Measurements from ENCODE around the gene FOXN3.

The FOXN3 gene

GRCh38 chr14:89357655-89358297, 59.3 kb downstream of the FOXN3 start:
- no peak for ATAC-seq

GRCh38 chr14:89356927-89357326, 60.1 kb downstream of the FOXN3 start:
- ATAC-seq = no peak

- no peak for ATAC-seq
These were observed 60.5 kb downstream of the FOXN3 start for GRCh38 chr14:89356496-89356895.

- ATAC-seq = no peak
These were observed 63.3 kb downstream of the FOXN3 start for GRCh38 chr14:89353766-89354113.

GRCh38 chr14:89352976-89353765, 63.9 kb downstream of the FOXN3 start:
- ATAC-seq = no peak

GRCh38 chr14:89351516-89352404, 65.3 kb downstream of the FOXN3 start:
- ATAC-seq = peak; percentile 33 to 35

- no peak for ATAC-seq
These were observed 65.9 kb downstream of the FOXN3 start for GRCh38 chr14:89351221-89351515.

GRCh38 chr14:89350152-89350551, 66.9 kb downstream of the FOXN3 start:
- no peak for ATAC-seq

GRCh38 chr14:89349171-89350008, 67.6 kb downstream of the FOXN3 start:
- ATAC-seq = no peak

- no peak for ATAC-seq
These were observed 68.3 kb downstream of the FOXN3 start for GRCh38 chr14:89348722-89349121.

GRCh38 chr14:89347885-89348284, 69.1 kb downstream of the FOXN3 start:
- ATAC-seq = no peak

- ATAC-seq = no peak
These were observed 72.1 kb downstream of the FOXN3 start for GRCh38 chr14:89344920-89345254.

GRCh38 chr14:89343356-89343755, 73.7 kb downstream of the FOXN3 start:
- no peak for ATAC-seq

GRCh38 chr14:89342049-89342448, 75.0 kb downstream of the FOXN3 start:
- ATAC-seq = peak; percentile 94 to 97

GRCh38 chr14:89340200-89341181, 76.5 kb downstream of the FOXN3 start:
- no peak for ATAC-seq

GRCh38 chr14:89339579-89339978, 77.5 kb downstream of the FOXN3 start:
- no peak for ATAC-seq

- ATAC-seq = no peak
These were observed 77.9 kb downstream of the FOXN3 start for GRCh38 chr14:89339158-89339557.

GRCh38 chr14:89336338-89336737, 80.7 kb downstream of the FOXN3 start:
- ATAC-seq = peak in 1 of 2 donors; percentile 20

- no peak for ATAC-seq
These were observed 85.0 kb downstream of the FOXN3 start for GRCh38 chr14:89332031-89332430.

GRCh38 chr14:89331398-89331797, 85.6 kb downstream of the FOXN3 start:
- ATAC-seq = no peak

GRCh38 chr14:89330236-89331002, 86.6 kb downstream of the FOXN3 start:
- ATAC-seq = peak; percentile 38 to 57
